Esophagus mucosa (tissue), 1 donor: ENCODE results near the gene GFRA1. TPM values are rescaled to one million over a fixed set of nuclear protein-coding genes. Genes with fewer than 3 reads are reported as not detected.
"Not testable (repeated sequence)": the region's sequence is repeated elsewhere in the genome, so short reads cannot be mapped to it uniquely, and the experiment has no call there.

ENCODE experiments used
- ATAC-seq: fragments of 200-7000 bp; cut with Tn5 transposase; one replicate; pipeline ENCODE4 v1.9.1; 2020
- total RNA-seq: library from RNA; stranded (reverse); gene quantifications from one replicate; pipeline ENCODE4 v1.2.4, GENCODE V29; 2023
- donor health status: DM: yes; HTN: yes; CAD: no.

The GFRA1 gene
- total RNA-seq, 1 donor from 2014 or later = 0.56 TPM

DNA sequence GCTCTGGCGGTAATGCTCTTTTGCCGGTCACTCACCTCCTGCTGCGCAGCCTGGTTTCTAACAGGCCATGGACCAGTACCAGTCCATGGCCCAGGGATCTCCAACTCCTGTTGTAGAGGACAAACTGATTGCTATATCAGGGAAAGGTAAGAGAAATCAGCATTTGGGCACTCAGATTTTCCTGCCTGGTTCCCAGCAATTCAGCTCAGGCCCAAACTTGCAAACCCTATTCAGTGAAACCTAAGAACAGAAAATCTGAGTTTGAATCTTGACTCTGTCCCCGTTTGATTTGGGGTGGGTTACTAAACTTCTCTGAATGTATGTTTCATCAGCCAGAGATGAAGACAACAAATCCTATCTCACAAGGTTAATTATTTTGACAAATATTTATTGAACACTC is 77.4 kb downstream of the GFRA1 start:
- no peak for ATAC-seq

DNA sequence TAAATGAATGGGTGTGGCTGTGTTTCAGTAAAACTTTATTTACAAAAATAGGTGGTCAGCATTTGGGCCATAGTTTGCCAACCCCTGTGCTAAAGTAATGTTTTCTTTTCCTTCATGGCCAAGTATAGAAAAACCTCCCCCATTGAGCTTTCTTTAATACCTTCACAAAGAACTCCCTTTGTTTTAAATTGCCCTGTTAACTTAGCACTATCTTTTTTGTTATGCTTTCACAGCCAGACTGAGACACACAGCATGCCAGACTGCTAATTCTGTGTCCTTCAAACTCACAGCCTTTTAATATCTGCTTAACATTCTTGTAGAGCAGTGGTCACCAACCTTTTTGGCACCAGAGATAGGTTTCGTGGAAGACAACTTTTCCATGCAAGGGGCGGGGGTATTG is 78.0 kb downstream of the GFRA1 start:
- no peak for ATAC-seq

DNA sequence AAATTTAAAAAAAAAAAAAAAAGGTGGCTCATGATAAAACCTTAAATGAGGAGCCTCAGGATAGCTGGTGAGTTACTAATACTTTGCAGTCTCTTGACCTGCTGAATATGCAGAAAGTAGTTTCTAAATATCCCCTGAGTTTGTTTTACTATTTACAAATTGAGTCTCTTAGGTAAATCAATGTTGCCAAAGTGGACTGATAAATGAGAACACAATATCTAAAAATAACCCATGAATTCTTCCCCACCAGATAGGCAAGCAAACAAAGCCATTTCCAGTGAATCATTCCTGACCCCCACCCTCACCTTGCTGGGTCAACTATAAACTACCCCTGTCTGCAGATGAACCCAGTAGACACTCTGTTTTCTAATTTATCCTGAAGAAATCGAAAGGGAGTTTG is 78.9 kb downstream of the GFRA1 start:
- ATAC-seq = no peak

DNA sequence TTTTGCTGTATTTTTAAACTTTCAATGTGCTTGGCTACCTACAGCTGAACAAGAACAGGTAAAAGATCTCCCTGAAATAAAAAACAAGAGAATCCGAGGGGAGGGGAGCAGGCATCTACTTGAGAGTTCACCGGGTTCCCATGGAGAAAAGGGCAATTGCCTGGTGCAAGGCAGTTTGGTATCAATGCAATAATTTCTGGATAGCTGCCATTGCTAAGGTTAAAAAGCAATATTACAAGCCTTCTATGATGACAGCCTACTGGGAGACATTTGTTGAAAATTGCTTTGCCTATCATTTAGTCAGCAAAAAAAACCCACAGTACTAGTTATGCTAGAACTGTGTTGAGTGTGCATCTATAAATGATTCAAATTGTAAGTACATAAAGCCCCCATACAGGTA is 82.1 kb downstream of the GFRA1 start:
- ATAC-seq = no peak

DNA sequence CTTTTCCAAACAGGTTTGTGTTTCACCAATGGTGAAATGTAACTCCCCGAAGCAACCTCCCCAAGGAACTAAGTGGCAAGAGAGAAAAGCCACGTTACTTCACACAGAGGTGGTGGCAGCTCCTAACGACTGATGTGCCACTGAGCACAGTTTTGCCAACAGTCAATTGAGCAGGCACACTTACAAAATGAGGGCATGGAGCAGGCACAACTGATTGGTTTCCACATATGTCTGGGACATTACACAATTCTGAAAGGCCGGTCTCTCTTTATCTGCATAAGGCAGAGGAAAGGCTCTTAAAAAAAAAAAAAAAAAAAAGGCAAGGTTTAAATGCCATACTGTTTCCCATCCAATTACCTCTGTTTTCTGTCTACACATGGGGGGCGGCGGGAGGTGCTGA is 86.7 kb downstream of the GFRA1 start:
- no peak for ATAC-seq

- ATAC-seq = no peak
Measured at GRCh38 chr10:116185199-116185867, 87.7 kb downstream of the GFRA1 start.

DNA sequence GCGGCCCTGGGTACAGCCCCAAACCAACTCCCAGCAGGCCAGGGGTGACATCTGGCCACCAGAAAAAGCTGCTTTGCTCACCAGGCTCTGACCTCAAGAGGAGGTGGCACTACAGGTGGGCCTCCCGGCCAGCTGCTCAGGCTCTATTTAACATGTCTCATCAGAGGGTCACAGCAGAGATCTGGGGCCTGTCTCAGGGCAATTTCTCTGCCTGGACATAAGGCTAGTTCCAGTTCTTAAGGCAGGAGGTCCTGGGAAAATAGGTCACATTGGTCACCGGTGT is 88.6 kb downstream of the GFRA1 start:
- no peak for ATAC-seq

DNA sequence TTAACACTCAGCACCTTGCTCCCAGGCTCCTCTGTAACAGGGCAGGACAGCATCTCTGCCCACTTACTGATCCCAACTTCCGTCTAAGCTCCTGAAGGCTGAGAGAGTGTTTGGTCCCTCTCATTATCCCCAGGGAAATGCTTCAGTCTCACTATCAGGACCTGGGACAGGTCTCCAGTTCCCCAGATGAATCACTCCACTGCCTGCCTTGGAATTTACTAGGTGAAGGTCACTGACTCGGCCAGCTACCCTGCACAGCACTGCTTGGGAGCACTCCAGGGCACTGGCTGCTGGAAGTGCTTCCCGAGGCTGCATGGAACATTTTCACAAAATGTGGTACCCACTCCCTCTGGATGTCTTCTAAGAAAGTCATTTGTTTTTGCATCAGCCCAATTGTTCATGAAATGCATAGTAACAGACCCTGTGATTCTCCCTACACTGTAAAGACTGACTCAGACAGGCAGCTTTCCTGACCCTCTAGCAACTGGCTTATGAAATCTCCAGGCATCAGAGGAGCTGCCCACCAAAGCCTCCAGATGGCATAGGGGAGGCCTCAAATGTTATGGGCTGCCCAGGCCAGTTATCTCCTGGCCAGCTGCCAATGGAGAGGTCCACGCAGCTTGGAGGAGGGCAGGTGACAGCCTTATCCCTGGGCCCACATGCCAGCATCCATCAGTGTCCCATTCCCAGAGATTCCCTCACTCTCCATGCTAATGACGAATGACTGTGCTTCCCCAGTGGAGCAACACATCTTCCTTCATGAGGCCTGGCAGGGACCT is 89.1 kb downstream of the GFRA1 start:
- no peak for ATAC-seq

DNA sequence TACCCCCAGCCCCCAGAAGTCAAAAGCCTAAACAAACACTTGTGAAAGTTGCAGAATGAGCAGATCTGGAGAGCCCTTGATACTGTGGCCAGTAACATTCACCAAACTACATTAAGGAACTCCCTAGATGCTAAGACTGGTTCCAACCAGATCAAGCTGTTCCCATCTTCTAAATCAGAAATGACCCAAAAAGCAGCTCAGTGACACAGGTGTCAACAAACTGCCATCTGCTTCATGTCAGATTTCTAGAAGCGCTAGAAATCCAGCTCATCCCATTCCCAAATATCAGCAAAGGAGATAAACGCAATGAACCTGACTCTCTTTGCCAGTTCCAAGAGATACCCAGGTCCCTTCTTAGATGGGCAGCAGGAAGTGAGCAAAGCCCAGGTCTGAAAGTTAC is 90.6 kb downstream of the GFRA1 start:
- ATAC-seq = no peak

DNA sequence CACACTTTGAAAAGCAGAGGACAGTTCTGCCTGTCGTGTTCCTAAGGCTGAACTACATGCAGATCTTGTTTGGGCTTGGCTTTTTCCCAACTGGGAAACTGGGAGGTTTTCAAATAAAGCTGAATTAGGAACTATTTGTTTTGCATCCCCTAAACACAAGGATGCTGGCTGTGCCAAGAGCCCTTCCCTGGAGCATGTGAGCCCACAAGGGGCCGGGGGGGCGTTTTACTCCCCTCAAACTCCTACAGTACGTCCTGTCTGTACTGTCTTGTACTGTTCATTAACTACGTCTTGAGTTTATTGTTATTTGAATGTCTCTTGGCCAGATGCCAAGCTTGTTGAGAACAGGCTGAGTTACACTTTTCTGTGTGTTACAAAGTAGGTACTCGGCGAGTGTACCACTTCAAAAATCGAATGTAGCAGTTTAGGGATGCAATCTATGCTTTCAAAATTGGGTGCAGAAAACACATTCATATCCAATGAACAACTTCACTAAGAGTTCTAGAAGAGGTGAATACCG is 94.9 kb downstream of the GFRA1 start:
- ATAC-seq = no peak

GRCh38 chr10:116175231-116175630 is 97.8 kb downstream of the GFRA1 start:
- ATAC-seq = no peak

DNA sequence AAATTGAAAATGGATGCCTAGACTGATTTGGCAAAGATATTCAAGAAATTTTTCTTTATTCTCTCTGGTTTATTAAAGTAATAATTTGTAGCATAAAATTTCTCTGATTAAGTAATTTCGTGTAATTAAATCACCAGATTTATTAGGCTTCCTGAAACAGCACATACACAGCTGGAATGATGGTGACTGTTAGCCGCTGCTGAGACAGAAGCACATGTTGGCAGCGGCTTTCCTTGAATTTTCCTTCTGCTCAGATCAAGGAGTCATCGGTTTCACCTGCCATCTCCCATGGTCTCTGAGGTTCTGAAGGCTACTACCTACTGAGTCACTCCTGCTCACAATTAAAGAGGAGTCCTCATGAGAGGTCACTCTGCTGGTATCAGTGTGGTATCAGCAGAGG is 101.5 kb downstream of the GFRA1 start:
- no peak for ATAC-seq

DNA sequence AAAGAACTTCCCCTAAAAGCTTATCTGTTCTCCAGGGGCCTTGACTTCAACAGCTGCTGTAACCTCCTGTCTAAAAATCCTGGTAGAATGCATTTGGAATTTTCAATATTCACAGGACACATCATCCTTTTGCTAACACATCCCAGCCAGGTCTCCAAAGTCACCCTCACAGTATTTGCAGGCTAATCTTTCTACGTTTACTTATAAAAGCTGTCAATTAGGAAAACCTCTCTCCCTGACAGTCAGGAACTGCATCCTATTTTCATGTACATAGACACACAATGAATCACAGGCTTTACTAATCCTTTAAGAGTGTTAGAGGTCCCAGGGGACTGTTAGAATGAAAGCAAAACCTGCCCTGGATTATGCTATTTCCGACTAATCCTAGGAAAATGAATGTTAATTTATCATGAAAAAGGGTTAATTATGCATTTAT is 102.2 kb downstream of the GFRA1 start:
- ATAC-seq = no peak

DNA sequence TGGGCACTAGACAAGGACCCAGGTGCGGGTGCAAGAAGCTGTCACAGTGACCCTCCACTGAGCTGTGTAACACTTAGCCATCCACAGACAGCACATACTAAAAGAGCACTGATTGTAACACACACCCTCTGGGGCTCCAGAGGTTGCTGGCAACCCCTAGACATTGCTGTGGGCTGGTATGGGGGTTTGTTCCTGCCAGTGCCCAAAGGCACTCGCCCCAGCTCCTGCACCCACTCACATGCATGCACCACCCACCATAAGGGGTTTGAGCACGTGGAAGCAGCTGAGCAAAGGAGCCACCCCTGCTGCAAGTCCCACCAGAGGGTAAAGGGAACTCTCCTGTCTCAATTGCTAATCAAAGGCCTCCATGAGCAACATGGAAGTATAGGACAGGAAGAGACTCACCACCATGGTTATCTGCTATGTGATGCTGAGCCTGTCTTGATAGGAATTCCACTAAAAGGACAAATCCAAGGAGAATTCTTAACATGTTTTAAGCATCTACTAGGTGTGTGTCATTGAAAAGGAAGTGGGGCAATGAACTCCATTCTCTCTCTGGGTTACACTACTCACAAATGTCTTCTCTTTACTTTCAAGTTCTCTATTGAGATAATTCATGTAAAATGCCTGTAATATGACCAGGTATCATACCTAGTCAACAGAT is 103.1 kb downstream of the GFRA1 start:
- ATAC-seq = no peak

DNA sequence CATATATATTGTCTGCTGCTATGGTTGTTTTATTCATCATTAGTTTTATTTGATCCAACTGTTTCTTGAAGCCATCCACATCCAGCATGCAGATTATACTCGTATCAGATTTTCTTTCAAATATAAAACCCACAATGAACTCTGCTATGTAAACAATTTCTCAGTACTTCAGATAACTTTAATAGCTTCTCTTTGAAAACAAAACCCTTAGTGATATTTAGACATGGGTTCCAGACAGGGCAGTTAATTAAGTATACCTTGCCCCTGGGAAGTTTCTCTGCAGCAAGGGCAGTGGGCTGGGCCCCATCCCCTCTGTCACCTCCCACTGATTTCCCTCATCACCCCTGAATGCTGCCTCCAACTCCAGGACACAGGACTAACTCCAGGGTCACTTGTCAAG is 104.3 kb downstream of the GFRA1 start:
- ATAC-seq = no peak

DNA sequence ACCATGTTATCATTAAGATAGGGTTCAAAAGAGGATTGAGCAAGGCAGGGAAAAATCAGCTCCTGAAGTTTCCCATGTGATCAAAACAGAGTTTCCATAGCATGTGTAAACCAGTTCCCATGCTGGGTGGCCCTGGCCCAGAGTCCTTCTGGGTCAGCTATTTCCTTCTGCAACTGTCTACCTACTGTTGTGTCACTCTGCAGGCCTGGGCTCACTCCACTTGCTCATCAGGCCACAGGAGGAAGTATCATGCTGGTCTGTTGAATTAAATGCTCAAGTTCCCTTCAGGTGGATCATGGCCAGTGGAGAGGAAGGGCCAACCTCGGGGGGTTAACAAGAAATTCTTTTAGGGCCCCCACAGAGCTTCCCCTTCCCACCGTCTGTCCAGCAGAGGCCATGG is 104.7 kb downstream of the GFRA1 start:
- no peak for ATAC-seq

- not testable (repeated sequence) for ATAC-seq
Measured at GRCh38 chr10:116165941-116166340, 107.1 kb downstream of the GFRA1 start.

- ATAC-seq = no peak
Measured at GRCh38 chr10:116164291-116164690, 108.7 kb downstream of the GFRA1 start.

- ATAC-seq = no peak
Measured at GRCh38 chr10:116163333-116164131, 109.5 kb downstream of the GFRA1 start.

DNA sequence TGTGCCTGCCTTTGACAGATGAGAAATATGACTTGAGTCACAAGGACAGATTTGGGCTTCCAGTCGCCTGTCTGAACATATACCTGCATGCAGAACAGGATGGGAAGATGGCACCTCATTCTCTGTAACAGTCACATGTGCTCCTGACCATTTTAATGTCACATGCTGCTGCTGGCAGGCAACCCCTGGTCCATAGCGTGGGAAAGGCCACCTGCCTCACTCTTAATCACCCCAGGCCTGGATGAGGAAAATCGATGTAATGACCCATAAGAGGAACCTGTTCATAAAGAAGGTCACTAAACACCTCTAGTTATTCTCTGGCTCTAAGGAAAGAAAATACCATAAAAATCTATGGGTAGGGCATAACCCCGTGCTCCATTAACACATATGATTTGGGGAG is 110.2 kb downstream of the GFRA1 start:
- ATAC-seq = no peak

DNA sequence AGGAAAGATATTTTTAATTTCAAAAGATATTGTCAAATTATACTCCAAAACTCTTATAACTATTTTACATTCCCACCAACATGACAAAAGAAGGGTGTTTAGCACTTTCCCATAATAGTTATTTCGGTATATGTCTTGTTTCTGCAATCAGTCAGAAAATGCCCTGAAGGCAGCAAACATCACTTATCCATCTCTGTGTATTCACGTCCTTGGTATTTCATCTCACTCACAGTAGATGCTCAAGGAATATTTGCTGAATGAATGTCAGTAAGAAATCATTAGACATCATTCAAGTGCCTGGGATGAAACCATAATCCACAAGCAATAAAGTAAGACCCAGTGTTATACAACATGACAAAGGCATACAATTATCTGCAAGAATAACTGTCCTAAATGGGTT is 112.7 kb downstream of the GFRA1 start:
- ATAC-seq = no peak

GRCh38 chr10:116159197-116159596 is 113.8 kb downstream of the GFRA1 start:
- no peak for ATAC-seq

DNA sequence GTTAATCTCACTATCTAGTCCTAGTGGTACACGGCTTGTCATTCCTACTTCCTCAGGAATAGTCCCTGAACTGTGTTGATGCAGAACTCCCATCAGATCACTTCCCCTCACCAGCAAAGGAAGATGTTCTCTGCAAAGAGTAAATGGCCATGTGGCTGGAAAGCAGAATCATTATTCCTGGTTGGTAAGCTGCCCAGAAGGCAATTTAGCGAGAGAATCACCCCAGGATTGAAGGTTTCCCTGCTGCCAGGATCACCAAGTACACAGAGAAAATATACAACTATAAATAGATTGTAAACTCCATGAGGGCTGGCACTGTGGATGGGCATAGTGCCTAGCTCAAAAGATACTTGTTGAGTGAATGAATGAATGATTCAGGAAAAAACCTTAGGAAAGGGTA is 115.0 kb downstream of the GFRA1 start:
- ATAC-seq = no peak
